Lung (tissue), 12 donors: ENCODE data around the gene CDC16. TPM values are rescaled to one million over a fixed set of nuclear protein-coding genes. Genes with fewer than 3 reads are reported as not detected.

Experiments used
- ATAC-seq: fragments of 200-7000 bp; cut with Tn5 transposase; one replicate; pipeline ENCODE4 v1.9.1; 2020; ENCODE audit warnings: moderate number of reproducible peaks; ENCODE audit not compliant: insufficient read depth, low FRiP score
- DNase-seq, 3 donors: peaks; one replicate each; pipeline ENCODE4 v3.0.0-alpha.2; 2013 to 2017
- H3K27ac ChIP-seq, 2 donors: one replicate each; pipeline ENCODE4 v1.5.1; 2013; ENCODE audit warnings: mild to moderate bottlenecking in 2 of 2, moderate library complexity in 2 of 2, control low read depth in 1 of 2, inconsistent platforms in 1 of 2, low read depth in 1 of 2, low read length in 1 of 2
- H3K27me3 ChIP-seq, 3 donors: one replicate each; pipeline ENCODE4 v1.5.1; 2013; ENCODE audit warnings: low read length in 2 of 3; ENCODE audit not compliant: control insufficient read depth in 3 of 3, insufficient read depth in 3 of 3
- H3K36me3 ChIP-seq, 4 donors: one replicate each; pipeline ENCODE4 v1.5.1; 2013; ENCODE audit warnings: low read length in 4 of 4, mild to moderate bottlenecking in 1 of 4, moderate library complexity in 1 of 4; ENCODE audit not compliant: control insufficient read depth in 4 of 4, insufficient read depth in 4 of 4
- H3K4me1 ChIP-seq, 5 donors: one replicate each; pipeline ENCODE4 v1.5.1; 2013; ENCODE audit warnings: low read length in 5 of 5, mild to moderate bottlenecking in 2 of 5, moderate library complexity in 1 of 5; ENCODE audit not compliant: control insufficient read depth in 5 of 5, insufficient read depth in 5 of 5
- H3K4me3 ChIP-seq: one replicate; pipeline ENCODE4 v1.5.1; 2013; ENCODE audit warnings: mild to moderate bottlenecking, control low read depth, moderate library complexity
- H3K9ac ChIP-seq, 2 donors: one replicate each; pipeline ENCODE4 v1.5.1; 2013; ENCODE audit warnings: low read length in 2 of 2, control low read depth in 1 of 2; ENCODE audit not compliant: insufficient read depth in 1 of 2
- H3K9me3 ChIP-seq, 4 donors: one replicate each; pipeline ENCODE4 v1.5.1; 2013; ENCODE audit warnings: low read length in 3 of 4, mild to moderate bottlenecking in 1 of 4, moderate library complexity in 1 of 4; ENCODE audit not compliant: control insufficient read depth in 4 of 4, insufficient read depth in 3 of 4
- CTCF ChIP-seq: IDR thresholded peaks from 2 replicates; pipeline ENCODE4 v1.5.1; 2012; ENCODE audit warnings: mild to moderate bottlenecking; ENCODE audit errors: control extremely low read depth, extremely low read depth
- WGBS, 2 donors: extraction: QIAGEN DNeasy Blood & Tissue Kit; methylation state at CpG; one replicate each; pipeline ENCODE4 v1.1.7; 2013; 5-methylcytosine and 5-hydroxymethylcytosine counted together
- polyA plus RNA-seq, 2 donors: library from polyadenylated mRNA; stranded (reverse); fragments of 200-250 nt; gene quantifications; one replicate each; pipeline ENCODE4 v1.2.1, GENCODE V29; 2013
- total RNA-seq, 2 donors: library from RNA; depleted of rRNA in 1 of 2; stranded (reverse); fragments of >200 nt in 1 of 2; gene quantifications; one replicate each; pipeline ENCODE4 v1.2.1, GENCODE V29; 2014 to 2021
- donor health status: control.
- donor health status: control.
- donor health status: Bipolar disorder and iron deficiency.
- donor health status: healthy.
- donor health status: DM: yes; HTN: yes; CAD: no.

CDC16 gene
- total and polyA plus RNA-seq, 4 donors, result 34.3 to 123 (median 59.0) TPM

DNA sequence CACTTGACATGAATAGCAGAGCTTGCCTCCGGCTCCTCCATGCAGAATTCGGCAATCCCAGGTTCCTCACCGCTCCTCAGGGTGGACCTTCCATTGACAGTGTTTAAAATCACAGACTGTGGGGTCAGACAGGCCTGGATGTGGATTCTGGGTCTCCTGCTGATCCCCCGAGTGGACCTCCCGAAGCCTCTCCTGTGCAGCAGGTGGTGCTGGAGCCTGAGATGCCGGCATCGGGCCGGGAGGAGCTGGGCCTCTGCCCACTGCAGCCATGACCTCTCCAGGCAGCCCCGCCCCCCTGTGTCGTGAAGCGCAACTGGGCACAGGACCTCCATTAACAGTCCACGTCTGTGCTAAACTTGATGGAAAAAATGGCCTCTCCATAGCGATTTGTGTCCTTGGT, 10.5 kb upstream of the CDC16 start:
- TF ChIP-seq CTCF, result no peak
- H3K27ac ChIP-seq, result no peak overlapping the region
- no peaks in the 10 kb centered on the region for H3K36me3 ChIP-seq
- peaks cover 0 to 21% (median 19%) of the 10 kb centered on the region in 3 donors for H3K27me3 ChIP-seq
- ATAC-seq (no peak), DNase-seq (no peak)
- no peaks in the 10 kb centered on the region for H3K4me1 ChIP-seq
- no peak overlapping the region for H3K9ac ChIP-seq
- H3K4me3 ChIP-seq, result no peak overlapping the region
- 94 to 97% methylated on average over 13 of the region's 13 CpGs for WGBS, 2 donors
- H3K9me3 ChIP-seq, result no peaks in the 10 kb centered on the region

- Histone ChIP-seq H3K27ac (no peak overlapping the region), H3K4me3 (no peak overlapping the region), H3K9ac (no peak overlapping the region), H3K9me3 (no peaks in the 10 kb centered on the region), H3K27me3 (peaks cover 0 to 34% (median 28%) of the 10 kb centered on the region in 3 donors), H3K36me3 (no peaks in the 10 kb centered on the region), H3K4me1 (no peaks in the 10 kb centered on the region)
- 80% methylated on average over 8 of the region's 8 CpGs for WGBS, 2 donors
- ATAC-seq (no peak), DNase-seq (no peak)
- TF ChIP-seq CTCF, result no peak
These were observed 9.1 kb upstream of the CDC16 start for GRCh38 chr13:114225610-114226009.

DNA sequence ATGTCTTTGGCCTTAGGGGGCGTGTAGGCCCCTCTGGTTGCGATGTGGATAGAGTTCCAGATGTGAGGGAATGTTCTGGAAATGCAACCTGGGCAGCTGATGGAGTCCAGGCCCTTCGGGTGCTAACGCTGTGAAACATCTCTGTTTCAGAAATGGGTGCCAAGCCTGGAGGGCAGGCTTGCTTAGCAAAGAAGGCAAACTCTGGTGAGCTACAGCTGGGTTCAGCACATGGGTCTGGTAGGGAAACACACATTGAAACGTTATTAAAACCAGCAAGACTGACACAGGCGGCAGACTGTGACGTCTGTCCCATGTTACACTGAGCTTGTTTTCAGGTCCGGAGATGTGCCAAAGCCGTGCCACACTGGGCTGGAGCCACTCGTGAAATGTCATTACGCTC, 8.6 kb upstream of the CDC16 start:
- ATAC-seq, result no peak
- Histone ChIP-seq H3K27me3 (peaks cover 0 to 37% (median 32%) of the 10 kb centered on the region in 3 donors), H3K27ac (no peak overlapping the region), H3K4me3 (no peak overlapping the region), H3K36me3 (no peaks in the 10 kb centered on the region), H3K4me1 (no peaks in the 10 kb centered on the region), H3K9ac (no peak overlapping the region), H3K9me3 (no peaks in the 10 kb centered on the region)
- no peak for TF ChIP-seq CTCF
- WGBS, 2 donors, result 86 to 90% methylated on average over 11 of the region's 11 CpGs
- DNase-seq, result no peak

DNA sequence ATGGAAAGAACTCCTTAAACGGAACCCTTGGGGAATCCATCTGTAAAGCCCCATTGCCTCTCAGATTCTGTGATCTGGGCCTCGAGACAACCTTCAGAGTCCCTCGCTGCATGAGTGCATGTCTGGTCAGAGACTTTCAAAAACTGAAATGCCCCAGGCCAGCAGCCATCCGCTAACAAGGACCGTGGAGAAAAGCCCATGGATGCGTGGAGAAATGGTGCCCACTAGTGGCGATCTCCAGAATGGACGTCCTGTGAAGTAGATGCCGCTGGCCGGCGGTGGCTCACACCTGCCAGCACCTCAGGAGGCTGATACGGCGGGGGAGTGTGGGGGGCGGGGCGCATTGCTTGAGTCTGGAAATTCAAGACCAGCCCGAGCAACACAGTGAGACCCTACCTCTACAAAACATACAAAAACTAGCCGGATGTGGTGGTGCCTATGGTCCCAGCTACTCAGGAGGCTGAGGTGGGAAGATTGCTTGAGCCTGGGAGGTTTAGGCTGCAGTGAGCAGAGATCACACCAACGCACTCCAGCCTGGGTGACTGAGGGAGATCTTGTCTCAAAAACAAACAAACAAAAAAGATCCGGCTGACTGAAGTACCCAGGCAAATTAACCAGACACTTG, 7.9 kb upstream of the CDC16 start:
- TF ChIP-seq CTCF, result peak; percentile 98
- no peaks in the 10 kb centered on the region for H3K36me3 ChIP-seq
- H3K4me3 ChIP-seq, result no peak overlapping the region

More for the DNA sequence above, 7.9 kb upstream of the CDC16 start:
- peak; percentile 85 to 88 (median 85) for DNase-seq
- Histone ChIP-seq H3K9me3 (no peaks in the 10 kb centered on the region), H3K27me3 (peaks cover 0 to 37% (median 32%) of the 10 kb centered on the region in 3 donors), H3K4me1 (no peaks in the 10 kb centered on the region), H3K9ac (no peak overlapping the region), H3K27ac (no peak overlapping the region)
- 6 to 9% methylated on average over 19 of the region's 19 CpGs for WGBS, 2 donors
- peak; percentile 93 for ATAC-seq
